AG09309 (cell line): Measurements from ENCODE around the gene RAB6A.
"Not testable (repeated sequence)": the region's sequence is repeated elsewhere in the genome, so short reads cannot be mapped to it uniquely, and the experiment has no call there.

ENCODE experiments used
- DNase-seq: peaks from one replicate; pipeline ENCODE4 v3.0.0-alpha.2; 2010; ENCODE audit warnings: low read depth
- H3K4me3 ChIP-seq: 2 replicates; pipeline ENCODE4 v1.5.1; 2011; ENCODE audit warnings: mild to moderate bottlenecking, low read depth, low read length, moderate library complexity; ENCODE audit not compliant: control insufficient read depth
- TF ChIP-seq, protein P1 (sequence below): IDR thresholded peaks from 2 replicates; pipeline ENCODE4 v1.5.1; 2011; ENCODE audit warnings: mild to moderate bottlenecking, low read depth, low read length, inconsistent platforms; ENCODE audit not compliant: insufficient read depth, control insufficient read depth; ENCODE audit errors: missing control alignments

The RAB6A gene

DNA sequence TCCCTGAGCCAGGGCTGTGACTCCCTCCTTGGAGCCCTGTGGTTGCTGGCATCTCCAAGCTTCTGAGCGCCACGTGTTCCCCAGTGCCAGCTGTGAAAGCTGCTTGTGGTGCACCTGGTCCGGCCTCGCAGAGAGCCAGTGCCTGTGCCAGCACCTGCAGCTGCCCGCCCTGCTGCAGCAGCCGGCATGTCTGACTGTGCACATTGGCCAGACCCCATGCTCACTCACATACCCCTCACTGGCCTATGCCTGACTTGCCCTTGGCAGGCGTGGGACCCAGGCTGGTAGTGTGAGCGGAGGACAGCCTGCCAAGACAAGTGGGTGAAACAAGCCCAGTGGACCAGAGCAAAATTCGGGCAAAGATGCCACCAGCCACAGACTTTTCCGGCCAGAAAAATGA, 36.6 kb upstream of the RAB6A start:
- TF ChIP-seq, protein P1, sequence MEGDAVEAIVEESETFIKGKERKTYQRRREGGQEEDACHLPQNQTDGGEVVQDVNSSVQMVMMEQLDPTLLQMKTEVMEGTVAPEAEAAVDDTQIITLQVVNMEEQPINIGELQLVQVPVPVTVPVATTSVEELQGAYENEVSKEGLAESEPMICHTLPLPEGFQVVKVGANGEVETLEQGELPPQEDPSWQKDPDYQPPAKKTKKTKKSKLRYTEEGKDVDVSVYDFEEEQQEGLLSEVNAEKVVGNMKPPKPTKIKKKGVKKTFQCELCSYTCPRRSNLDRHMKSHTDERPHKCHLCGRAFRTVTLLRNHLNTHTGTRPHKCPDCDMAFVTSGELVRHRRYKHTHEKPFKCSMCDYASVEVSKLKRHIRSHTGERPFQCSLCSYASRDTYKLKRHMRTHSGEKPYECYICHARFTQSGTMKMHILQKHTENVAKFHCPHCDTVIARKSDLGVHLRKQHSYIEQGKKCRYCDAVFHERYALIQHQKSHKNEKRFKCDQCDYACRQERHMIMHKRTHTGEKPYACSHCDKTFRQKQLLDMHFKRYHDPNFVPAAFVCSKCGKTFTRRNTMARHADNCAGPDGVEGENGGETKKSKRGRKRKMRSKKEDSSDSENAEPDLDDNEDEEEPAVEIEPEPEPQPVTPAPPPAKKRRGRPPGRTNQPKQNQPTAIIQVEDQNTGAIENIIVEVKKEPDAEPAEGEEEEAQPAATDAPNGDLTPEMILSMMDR = no peak
- no peak overlapping the region for H3K4me3 ChIP-seq
- no peak for DNase-seq

DNA sequence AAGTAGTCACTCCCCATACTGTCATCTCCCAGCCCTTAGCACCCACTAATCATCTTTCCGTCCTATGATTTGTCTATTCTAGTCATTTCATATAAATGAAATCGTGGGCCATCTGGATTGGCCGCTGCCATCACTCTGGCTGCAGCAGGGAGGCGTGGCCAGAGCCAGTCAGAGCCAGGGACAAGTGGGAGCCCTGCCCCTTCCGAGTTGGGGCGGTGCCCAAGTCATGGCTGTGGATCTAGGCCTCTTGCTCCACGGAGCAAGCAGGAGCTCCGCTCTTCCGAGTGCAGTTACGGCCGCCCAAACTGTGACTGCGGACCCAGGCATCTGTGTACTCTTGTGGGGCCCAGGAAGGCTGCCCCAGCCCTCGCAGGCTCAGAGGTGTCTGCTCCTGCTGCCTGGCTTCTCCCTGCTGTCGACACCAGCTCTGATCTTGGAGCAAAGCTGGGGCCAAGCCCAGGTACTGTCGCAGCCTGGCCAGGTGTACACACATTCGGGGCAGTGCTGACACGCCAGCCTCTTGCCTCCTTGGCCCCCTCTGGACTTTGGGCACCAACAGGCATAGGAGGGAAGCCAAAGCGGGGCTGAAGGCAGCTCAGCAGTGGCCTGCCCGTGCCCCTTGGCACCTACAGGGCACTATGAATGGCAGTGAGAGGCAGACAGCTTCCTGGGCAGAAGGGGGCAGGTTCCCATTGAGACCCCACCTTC, 35.2 kb upstream of the RAB6A start:
- no peak for DNase-seq
- no peak overlapping the region for H3K4me3 ChIP-seq

DNA sequence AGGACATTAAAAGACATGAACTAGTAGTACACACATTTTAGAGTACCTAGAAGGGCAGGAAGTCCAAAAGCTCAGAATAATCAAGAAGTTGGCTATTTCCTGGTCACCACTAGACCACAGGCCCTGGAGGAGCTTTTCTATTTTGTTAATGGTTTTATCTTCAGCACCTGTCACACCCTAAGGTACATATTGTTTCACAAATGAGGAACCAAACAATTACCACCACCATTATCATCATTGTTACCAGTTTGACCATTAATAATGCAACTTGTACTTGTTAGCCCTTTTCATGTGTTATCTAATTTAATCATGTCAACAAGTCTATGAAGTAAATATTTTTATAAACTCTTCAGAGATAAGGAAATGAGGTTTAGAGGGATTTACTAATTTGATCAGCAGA, 31.7 kb upstream of the RAB6A start:
- DNase-seq = no peak
- no peak overlapping the region for H3K4me3 ChIP-seq
- TF ChIP-seq, protein P1 = no peak

More for the DNA sequence above, 35.2 kb upstream of the RAB6A start:
- TF ChIP-seq, protein P1 = no peak

DNA sequence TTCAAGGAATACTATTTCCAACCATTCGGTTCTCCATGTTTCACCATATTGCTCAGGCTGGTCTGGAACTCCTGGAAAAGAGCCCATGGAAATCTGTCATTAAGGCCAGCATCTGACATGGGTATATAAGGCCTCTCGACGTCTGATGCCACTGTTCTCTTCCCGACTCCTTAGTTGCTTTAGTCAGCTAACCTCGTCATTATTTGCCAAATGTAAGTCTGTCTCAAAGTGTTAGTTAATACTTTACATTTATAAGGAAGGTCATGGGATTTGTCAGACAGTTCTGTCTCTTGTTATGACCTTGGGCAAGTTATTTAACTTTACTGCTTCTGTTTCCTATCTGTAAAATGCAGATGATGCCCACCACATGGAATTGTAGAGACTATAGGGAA, 28.4 kb upstream of the RAB6A start:
- no peak overlapping the region for H3K4me3 ChIP-seq
- TF ChIP-seq, protein P1 = no peak
- no peak for DNase-seq

DNA sequence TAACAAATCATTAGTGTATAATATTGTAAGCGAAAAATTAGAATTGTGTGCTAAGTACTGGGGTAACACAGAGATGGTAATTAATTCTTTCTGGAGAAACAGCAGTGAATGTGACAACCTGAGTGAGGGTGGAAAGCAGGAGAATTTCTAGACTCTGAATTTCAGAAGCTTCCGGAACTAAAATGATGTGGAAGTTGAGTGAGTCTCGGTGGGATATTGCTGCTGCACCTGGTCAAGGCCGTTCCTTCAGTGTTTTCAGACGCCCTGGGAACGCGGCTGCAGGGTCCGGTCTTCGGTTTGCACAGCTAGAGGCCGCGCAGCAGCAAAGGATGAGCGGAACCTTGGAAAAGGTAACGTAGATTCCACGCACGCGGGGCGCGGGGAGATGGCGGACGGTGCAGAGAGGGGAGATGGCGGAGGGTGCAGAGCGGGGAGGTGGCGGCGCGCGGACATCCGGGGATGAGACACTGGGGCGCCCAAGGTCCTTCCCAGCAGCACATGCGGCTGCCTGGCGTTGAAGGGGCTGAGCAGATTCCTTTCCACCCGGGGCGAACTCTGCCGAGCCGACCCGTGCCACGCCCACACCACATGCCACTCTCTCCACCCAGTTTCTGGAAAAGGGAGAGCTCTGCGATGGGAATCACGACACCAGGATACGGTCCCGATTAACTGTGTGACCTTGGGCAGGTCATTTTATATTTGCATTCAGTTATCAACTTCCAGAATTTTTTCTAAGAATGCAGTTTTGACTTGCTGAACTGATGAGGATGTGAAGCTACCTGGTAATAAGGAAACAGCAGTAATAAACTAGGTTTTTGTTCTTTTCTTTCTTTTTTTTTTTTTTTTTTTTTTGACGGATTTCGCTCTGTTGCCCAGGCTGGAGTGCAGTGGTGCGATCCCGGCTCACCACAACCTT, 27.0 kb upstream of the RAB6A start, which contains the start of gene MRPL48:
Gene MRPL48 (plus strand): TSS at position 232 of the 916 bp plus-strand sequence. CDS start 98 bp downstream, at position 330.
- TF ChIP-seq, protein P1 = no peak
- DNase-seq = peak; percentile 75
- peak within 1 kb of the TSS; percentile 90 for H3K4me3 ChIP-seq

DNA sequence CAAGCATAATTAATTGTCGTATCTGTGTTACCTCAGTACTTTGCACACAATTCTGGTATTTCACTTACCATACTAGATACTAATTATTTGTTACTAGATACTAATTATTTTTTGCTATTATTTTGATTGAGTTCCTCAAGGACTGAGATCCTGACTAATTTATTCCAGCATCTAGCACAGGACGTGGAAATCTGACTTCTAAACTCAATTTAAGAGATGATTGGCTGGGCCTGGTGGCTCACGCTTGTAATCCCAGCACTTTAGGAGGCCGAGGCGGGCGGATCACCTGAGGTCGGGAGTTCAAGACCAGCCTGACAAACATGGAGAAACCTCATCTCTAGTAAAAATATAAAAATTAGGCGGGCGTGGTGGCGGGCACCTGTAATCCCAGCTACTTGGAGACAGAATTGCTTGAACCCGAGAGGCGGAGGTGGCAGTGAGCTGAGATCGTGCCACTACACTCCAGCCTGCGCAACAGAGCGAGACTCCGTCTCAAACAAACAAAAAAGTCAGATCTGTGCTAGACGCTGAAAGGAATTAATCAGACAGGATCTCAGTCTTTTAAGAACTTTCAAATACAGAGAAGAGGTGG, 26.3 kb upstream of the RAB6A start:
- TF ChIP-seq, protein P1 = no peak
- peak overlapping the region; percentile 90 for H3K4me3 ChIP-seq
- no peak for DNase-seq

DNA sequence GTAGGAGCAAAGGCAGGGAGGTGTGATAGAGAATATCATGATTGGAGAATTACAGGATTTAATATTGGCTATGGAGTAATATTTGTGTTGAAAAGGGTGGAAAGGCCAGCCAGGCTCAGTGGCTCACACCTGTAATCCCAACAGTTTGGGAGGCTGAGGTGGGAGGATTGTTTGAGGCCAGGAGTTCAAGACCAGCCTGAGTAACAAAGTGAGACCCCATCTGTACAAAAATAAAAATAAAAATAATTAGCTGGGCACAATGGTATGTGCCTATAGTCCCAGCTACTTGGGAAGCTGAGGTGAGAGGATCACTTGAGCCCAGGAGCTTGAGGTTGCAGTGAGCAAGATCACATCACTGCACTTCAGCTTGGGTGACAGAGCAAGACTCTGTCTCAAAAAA, 24.6 kb upstream of the RAB6A start:
- DNase-seq, H3K4me3 ChIP-seq: not testable (repeated sequence)
